ENCODE data around the gene PKHD1. TPM values are rescaled to one million over a fixed set of nuclear protein-coding genes. Genes with fewer than 3 reads are reported as not detected.

PKHD1 gene
- total RNA-seq, 1 donor from 2014 or later: 0.32 TPM

GRCh38 chr6:51814418-51814817, 273.0 kb downstream of the PKHD1 start:
- Histone ChIP-seq H3K4me3 (no peak overlapping the region), H3K27ac (no peak overlapping the region), H3K4me1 (no peaks in the 10 kb centered on the region), H3K36me3 (no peaks in the 10 kb centered on the region), H3K9me3 (no peaks in the 10 kb centered on the region), H3K27me3 (no peaks in the 10 kb centered on the region)
- no peak for ATAC-seq
- no peak for TF ChIP-seq CTCF (IDR thresholded peaks at IDR 0.05)
- intact Hi-C loops (cut with DNase I): no loop called here
- DNase-seq: no peak

DNA sequence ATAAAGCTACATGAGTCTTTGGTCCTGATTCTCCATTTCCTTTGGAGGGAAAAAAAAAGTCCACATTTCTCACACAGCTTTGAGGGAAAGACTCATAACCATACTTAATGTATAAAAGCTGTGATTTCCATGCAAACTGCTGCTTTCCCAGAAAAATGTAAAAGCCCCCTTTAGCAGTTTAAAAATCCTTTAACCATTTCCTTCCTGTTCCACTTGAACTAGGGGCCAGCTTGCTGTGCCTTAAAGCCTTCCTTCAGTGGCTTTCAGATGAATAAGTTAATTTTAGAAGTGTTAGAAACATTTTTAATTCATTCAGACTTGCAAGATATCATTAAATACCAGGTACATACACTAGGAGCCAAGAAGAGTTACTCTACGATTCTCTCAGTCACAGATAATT, 273.5 kb downstream of the PKHD1 start:
- Histone ChIP-seq H3K9me3 (no peaks in the 10 kb centered on the region), H3K27me3 (no peaks in the 10 kb centered on the region), H3K4me1 (no peaks in the 10 kb centered on the region), H3K4me3 (no peak overlapping the region), H3K36me3 (no peaks in the 10 kb centered on the region), H3K27ac (no peak overlapping the region)
- ATAC-seq: no peak
- intact Hi-C loops (cut with DNase I): no loop called here
- DNase-seq: no peak
- no peak for TF ChIP-seq CTCF (IDR thresholded peaks at IDR 0.05)

- Histone ChIP-seq H3K27me3 (no peaks in the 10 kb centered on the region), H3K27ac (no peak overlapping the region), H3K4me3 (no peak overlapping the region), H3K36me3 (no peaks in the 10 kb centered on the region), H3K9me3 (no peaks in the 10 kb centered on the region), H3K4me1 (no peaks in the 10 kb centered on the region)
- no peak for DNase-seq
- ATAC-seq: no peak
- no peak for TF ChIP-seq CTCF (IDR thresholded peaks at IDR 0.05)
- intact Hi-C loops (cut with DNase I): no loop called here
Observed at GRCh38 chr6:51812231-51812630, 275.2 kb downstream of the PKHD1 start.

GRCh38 chr6:51805517-51805916, 281.9 kb downstream of the PKHD1 start:
- Histone ChIP-seq H3K27me3 (no peaks in the 10 kb centered on the region), H3K9me3 (no peaks in the 10 kb centered on the region), H3K4me1 (no peaks in the 10 kb centered on the region), H3K36me3 (no peaks in the 10 kb centered on the region), H3K27ac (no peak overlapping the region), H3K4me3 (no peak overlapping the region)
- no peak for DNase-seq
- intact Hi-C loops (cut with DNase I): no loop called here
- TF ChIP-seq CTCF (IDR thresholded peaks at IDR 0.05): no peak
- ATAC-seq: no peak

DNA sequence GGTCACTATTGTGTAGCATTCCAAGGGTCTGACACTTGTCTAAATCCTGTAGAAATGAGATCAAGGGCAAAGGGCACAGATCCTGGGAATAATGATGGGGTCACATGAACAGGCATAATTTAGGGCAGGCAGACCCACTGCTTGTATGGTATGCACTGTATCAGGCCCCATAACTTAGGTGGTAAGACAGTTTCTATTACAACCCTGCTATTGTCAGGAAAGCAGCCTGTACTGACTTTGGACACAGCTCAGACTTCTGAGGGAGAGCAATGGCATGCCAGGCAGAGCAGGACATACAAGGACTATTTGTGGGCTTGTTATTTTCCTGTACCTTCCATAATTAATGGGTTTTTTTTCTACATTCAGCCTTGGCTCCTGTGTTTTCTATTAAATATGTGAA, 286.8 kb downstream of the PKHD1 start:
- no peaks in the 10 kb centered on the region for H3K27me3 ChIP-seq
- H3K36me3 ChIP-seq: no peaks in the 10 kb centered on the region
- no peak for TF ChIP-seq CTCF (IDR thresholded peaks at IDR 0.05)
- no peaks in the 10 kb centered on the region for H3K4me1 ChIP-seq
- no peak for ATAC-seq
- intact Hi-C loops (cut with DNase I): no loop called here
- no peak overlapping the region for H3K27ac ChIP-seq
- no peak overlapping the region for H3K4me3 ChIP-seq
- H3K9me3 ChIP-seq: no peaks in the 10 kb centered on the region
- no peak for DNase-seq

DNA sequence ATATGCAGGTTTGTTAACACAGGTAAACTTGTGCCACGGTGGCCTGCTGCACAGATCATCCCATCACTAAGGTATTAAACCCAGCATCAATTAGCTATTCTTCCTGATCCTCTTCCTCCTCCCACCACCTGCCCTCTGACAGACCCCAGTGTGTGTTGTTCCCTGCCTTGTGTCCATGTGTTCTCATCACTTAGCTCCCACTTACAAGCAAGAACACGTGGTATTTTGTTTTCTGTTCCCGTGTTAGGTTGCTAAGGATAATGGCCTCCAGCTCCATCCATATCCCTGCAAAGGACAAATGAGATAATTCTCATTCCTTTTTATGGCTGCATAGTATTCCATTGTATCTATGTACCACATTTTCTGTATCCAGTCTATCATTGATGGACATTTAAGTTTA, 294.0 kb downstream of the PKHD1 start:
- Histone ChIP-seq H3K4me1 (no peaks in the 10 kb centered on the region), H3K9me3 (no peaks in the 10 kb centered on the region), H3K27me3 (no peaks in the 10 kb centered on the region), H3K36me3 (no peaks in the 10 kb centered on the region), H3K4me3 (no peak overlapping the region), H3K27ac (no peak overlapping the region)
- ATAC-seq: no peak
- DNase-seq: no peak
- intact Hi-C loops (cut with DNase I): no loop called here
- no peak for TF ChIP-seq CTCF (IDR thresholded peaks at IDR 0.05)
